Measurements from ENCODE around the gene OR52N5. TPM values are rescaled to one million over a fixed set of nuclear protein-coding genes. Genes with fewer than 3 reads are reported as not detected.

The OR52N5 gene
- total RNA-seq, 4 donors from 2014 or later: not detected

DNA sequence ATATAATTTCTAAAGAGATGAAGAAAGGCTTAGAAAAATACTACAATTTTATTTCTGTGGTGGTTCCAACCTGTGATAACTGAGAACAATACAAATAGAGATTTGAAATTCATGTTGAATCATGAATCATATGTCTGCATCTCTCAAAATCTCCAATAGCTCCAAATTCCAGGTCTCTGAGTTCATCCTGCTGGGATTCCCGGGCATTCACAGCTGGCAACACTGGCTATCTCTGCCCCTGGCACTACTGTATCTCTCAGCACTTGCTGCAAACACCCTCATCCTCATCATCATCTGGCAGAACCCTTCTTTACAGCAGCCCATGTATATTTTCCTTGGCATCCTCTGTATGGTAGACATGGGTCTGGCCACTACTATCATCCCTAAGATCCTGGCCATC, 46.8 kb downstream of the OR52N5 start, which contains the start of gene OR56B1:
OR56B1 (plus strand) TSS at position 53 of the 400 bp plus-strand sequence; CDS start at position 122, 69 bp downstream.
- Histone ChIP-seq H3K4me1 (no peaks in the 10 kb centered on the region), H3K27ac (no peak within 1 kb of the TSS), H3K9me3 (no peaks in the 10 kb centered on the region), H3K36me3 (no peaks in the 10 kb centered on the region), H3K27me3 (no peaks in the 10 kb centered on the region), H3K4me3 (no peak within 1 kb of the TSS)
- 52 to 53% methylated on average over 1 of the region's 1 CpG for WGBS, 2 donors
- TF ChIP-seq CTCF (IDR thresholded peaks at IDR 0.05): no peak
- TF ChIP-seq POLR2A (IDR thresholded peaks at IDR 0.05): no peak
- intact Hi-C loops (cut with DNase I): no loop called here
- no peak for DNase-seq

DNA sequence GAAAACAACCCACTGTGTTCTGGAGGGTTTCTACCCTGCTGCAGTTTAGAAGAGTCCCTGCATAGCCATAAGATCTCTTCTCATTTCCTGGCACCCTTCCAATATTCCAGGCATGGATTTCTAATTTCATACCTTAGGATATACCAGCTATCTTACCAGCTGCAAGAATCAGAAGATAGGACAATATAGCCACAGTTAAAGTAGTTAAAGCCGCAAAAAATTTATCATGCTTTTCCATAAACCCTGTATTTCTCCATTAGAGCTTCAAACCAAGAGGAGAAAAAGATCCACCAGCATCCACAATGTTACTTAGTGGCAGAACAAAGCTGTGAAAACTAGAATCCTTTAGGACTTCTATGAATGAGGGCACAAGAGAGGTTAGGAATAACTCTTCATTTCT, 55.5 kb downstream of the OR52N5 start:
- 88 to 89% methylated on average over 1 of the region's 1 CpG for WGBS, 2 donors
- intact Hi-C loops (cut with DNase I): no loop called here
- DNase-seq: no peak
- no peaks in the 10 kb centered on the region for H3K4me1 ChIP-seq
- no peak for TF ChIP-seq POLR2A (IDR thresholded peaks at IDR 0.05)
- no peak for TF ChIP-seq CTCF (IDR thresholded peaks at IDR 0.05)
- H3K9me3 ChIP-seq: no peaks in the 10 kb centered on the region
- H3K4me3 ChIP-seq: no peak overlapping the region
- H3K27ac ChIP-seq: no peak overlapping the region
- H3K36me3 ChIP-seq: no peaks in the 10 kb centered on the region
- H3K27me3 ChIP-seq: no peaks in the 10 kb centered on the region

GRCh38 chr11:5726351-5726750, 56.8 kb downstream of the OR52N5 start:
- no peaks in the 10 kb centered on the region for H3K4me1 ChIP-seq
- H3K27ac ChIP-seq: no peak overlapping the region
- TF ChIP-seq POLR2A (IDR thresholded peaks at IDR 0.05): no peak
- WGBS, 2 donors: 80 to 83% methylated on average over 1 of the region's 1 CpG
- no peak for DNase-seq
- H3K27me3 ChIP-seq: no peaks in the 10 kb centered on the region
- no peaks in the 10 kb centered on the region for H3K36me3 ChIP-seq
- H3K4me3 ChIP-seq: no peak overlapping the region
- no peaks in the 10 kb centered on the region for H3K9me3 ChIP-seq
- intact Hi-C loops (cut with DNase I): no loop called here

Other genes with a start within 250 kb of the OR52N5 start
- gene OR52H1, start 234.8 kb downstream of the OR52N5 start, total RNA-seq: under 1 TPM in 1 of 4 donors, not detected in 3; 0.38 TPM
- not detected for gene OR52B6, start 202.5 kb downstream of the OR52N5 start, total RNA-seq
- 1 to 10 TPM; 1.7 to 9.9 (median 6.4) TPM for gene TRIM6, start 186.7 kb downstream of the OR52N5 start, total RNA-seq
- gene TRIM34, start 158.4 kb downstream of the OR52N5 start, total RNA-seq: 1 to 10 TPM; 2.9 to 7.4 (median 6.2) TPM
- 10 to 100 TPM; 12.6 to 15.7 (median 14.9) TPM for gene TRIM5, start 98.3 kb downstream of the OR52N5 start, total RNA-seq
- gene TRIM22, start 93.6 kb downstream of the OR52N5 start, total RNA-seq: 10 to 100 TPM; 16.0 to 51.9 (median 32.1) TPM
- gene OR56B1, start 46.9 kb downstream of the OR52N5 start, total RNA-seq: not detected
- gene OR52N4, start 29.1 kb downstream of the OR52N5 start, total RNA-seq: not detected
- not detected for gene OR52N1, start 7.9 kb upstream of the OR52N5 start, total RNA-seq
- not detected for gene OR52N2, start 25.6 kb upstream of the OR52N5 start, total RNA-seq
- not detected for gene OR52E6, start 58.5 kb upstream of the OR52N5 start, total RNA-seq
- gene OR52E8, start 74.3 kb upstream of the OR52N5 start, total RNA-seq: not detected
- not detected for gene OR52E4, start 97.3 kb upstream of the OR52N5 start, total RNA-seq
- gene OR52E5, start 109.9 kb upstream of the OR52N5 start, total RNA-seq: not detected
- not detected for gene OR56A3, start 158.9 kb upstream of the OR52N5 start, total RNA-seq
- gene OR56A5, start 185.1 kb upstream of the OR52N5 start, total RNA-seq: not detected
- gene OR52L1, start 203.6 kb upstream of the OR52N5 start, total RNA-seq: not detected
- gene OR56A4, start 223.6 kb upstream of the OR52N5 start, total RNA-seq: not detected
- not detected for gene OR56A1, start 247.4 kb upstream of the OR52N5 start, total RNA-seq

Measured in esophagus squamous epithelium (tissue), 5 donors.